ENCODE measurements around the gene SARDH.
"Not testable (repeated sequence)": the region's sequence is repeated elsewhere in the genome, so short reads cannot be mapped to it uniquely, and the experiment has no call there.

The SARDH gene

GRCh38 chr9:133640580-133641395, 97.4 kb downstream of the SARDH start:
- DNase-seq: no peak

- no peak for DNase-seq
These were observed 98.0 kb downstream of the SARDH start for GRCh38 chr9:133640160-133640559.

GRCh38 chr9:133639613-133640012, 98.5 kb downstream of the SARDH start:
- no peak for DNase-seq

GRCh38 chr9:133638711-133639110, 99.4 kb downstream of the SARDH start:
- no peak for DNase-seq

GRCh38 chr9:133638076-133638475, 100.1 kb downstream of the SARDH start:
- no peak for DNase-seq

GRCh38 chr9:133637451-133638055, 100.6 kb downstream of the SARDH start:
- no peak for DNase-seq

- no peak for DNase-seq
These were observed 101.2 kb downstream of the SARDH start for GRCh38 chr9:133636902-133637301.

GRCh38 chr9:133635533-133636531, 102.3 kb downstream of the SARDH start, which contains the start of gene DBH:
DBH (plus strand) TSS chr9:133636363; CDS start chr9:133636372, 9 bp downstream.
- DNase-seq: no peak

- DNase-seq: no peak
These were observed 103.1 kb downstream of the SARDH start for GRCh38 chr9:133635098-133635497.

- DNase-seq: no peak
These were observed 104.0 kb downstream of the SARDH start for GRCh38 chr9:133634081-133634691.

GRCh38 chr9:133633681-133634080, 104.5 kb downstream of the SARDH start:
- no peak for DNase-seq

GRCh38 chr9:133632806-133633680, 105.1 kb downstream of the SARDH start:
- DNase-seq: no peak

GRCh38 chr9:133631111-133631510, 107.0 kb downstream of the SARDH start:
- no peak for DNase-seq

- no peak for DNase-seq
These were observed 108.7 kb downstream of the SARDH start for GRCh38 chr9:133629221-133630110.

GRCh38 chr9:133628766-133629165, 109.4 kb downstream of the SARDH start:
- no peak for DNase-seq

- no peak for DNase-seq
These were observed 110.8 kb downstream of the SARDH start for GRCh38 chr9:133627341-133627740.

- not testable (repeated sequence) for DNase-seq
These were observed 112.1 kb downstream of the SARDH start for GRCh38 chr9:133626008-133626407.

- no peak for DNase-seq
These were observed 115.6 kb downstream of the SARDH start for GRCh38 chr9:133622555-133622954.

- no peak for DNase-seq
These were observed 116.4 kb downstream of the SARDH start for GRCh38 chr9:133621725-133622267.

GRCh38 chr9:133619791-133620190, 118.4 kb downstream of the SARDH start:
- peak; percentile 55 for DNase-seq
